Breast epithelium (tissue), 3 donors: ENCODE measurements around the gene SNX24.

ENCODE experiments used
- CTCF ChIP-seq, 3 donors: fragments of 450-650 bp; IDR thresholded peaks; one replicate each; pipeline ENCODE4 v1.5.1; 2016 to 2017; ENCODE audit warnings: antibody characterized with exemption in 3 of 3, mild to moderate bottlenecking in 3 of 3, moderate library complexity in 3 of 3
- POLR2A ChIP-seq: fragments of 450-650 bp; IDR thresholded peaks from one replicate; pipeline ENCODE4 v1.6.1; 2016; ENCODE audit warnings: antibody characterized with exemption, mild to moderate bottlenecking, moderate library complexity
- POLR2AphosphoS5 ChIP-seq, 3 donors: sonication (generic); formaldehyde crosslinking; IDR thresholded peaks; one replicate each; pipeline ENCODE4 v1.6.1; 2017; ENCODE audit warnings: antibody characterized with exemption in 3 of 3

GRCh38 chr5:122901346-122901745, 55.9 kb downstream of the SNX24 start:
- TF ChIP-seq CTCF (IDR thresholded peaks at IDR 0.05) (no peak), POLR2A (no peak), POLR2AphosphoS5 (IDR thresholded peaks at IDR 0.05) (no peak)
